OCI-LY1 (cell line): ENCODE measurements around the gene NAT14.

Experiments
- H2AFZ ChIP-seq: fragments of 200-600 bp; sonication (generic), shearing (Covaris generic); 2 replicates; pipeline ENCODE4 v1.6.0; 2014; ENCODE audit warnings: antibody characterized with exemption, mild to moderate bottlenecking, low read length
- H3F3A ChIP-seq: fragments of 200-600 bp; sonication (generic), shearing (Covaris generic); 2 replicates; pipeline ENCODE4 v1.6.0; 2014; ENCODE audit warnings: mild to moderate bottlenecking, antibody characterized with exemption, low read length, moderate library complexity; ENCODE audit not compliant: insufficient read depth
- H3K27ac ChIP-seq: fragments of 200-600 bp; sonication (generic); 2 replicates; pipeline ENCODE4 v1.5.1; 2014; ENCODE audit warnings: low read length, mixed run types, mild to moderate bottlenecking, low read depth; ENCODE audit not compliant: poor library complexity, severe bottlenecking
- H3K27me3 ChIP-seq: fragments of 200-600 bp; sonication (generic); 2 replicates; pipeline ENCODE4 v1.6.0; 2014; ENCODE audit warnings: antibody characterized with exemption, mild to moderate bottlenecking, low read length, moderate library complexity; ENCODE audit not compliant: insufficient read depth
- H3K36me3 ChIP-seq: fragments of 200-600 bp; sonication (generic); 2 replicates; pipeline ENCODE4 v1.6.1; 2014; ENCODE audit warnings: mild to moderate bottlenecking, antibody characterized with exemption, low read length, moderate library complexity, mixed read lengths; ENCODE audit not compliant: insufficient read depth
- H3K4me1 ChIP-seq: fragments of 200-600 bp; sonication (generic); 2 replicates; pipeline ENCODE4 v1.5.1; 2014; ENCODE audit warnings: mild to moderate bottlenecking, low read length, moderate library complexity; ENCODE audit not compliant: insufficient read depth, severe bottlenecking
- H3K4me2 ChIP-seq: fragments of 200-600 bp; sonication (generic), shearing (Covaris generic); 2 replicates; pipeline ENCODE4 v1.6.1; 2014; ENCODE audit warnings: low read length
- H3K4me3 ChIP-seq: fragments of 200-600 bp; sonication (generic); 2 replicates; pipeline ENCODE4 v1.5.1; 2014; ENCODE audit warnings: low read length, low read depth, mild to moderate bottlenecking, mixed read lengths; ENCODE audit not compliant: poor library complexity, severe bottlenecking
- H3K79me2 ChIP-seq: fragments of 200-600 bp; shearing (Covaris generic); 2 replicates; pipeline ENCODE4 v1.6.1; 2016; ENCODE audit warnings: mixed run types, low read length, mixed read lengths; ENCODE audit not compliant: insufficient read depth
- H3K9ac ChIP-seq: fragments of 200-600 bp; sonication (generic), shearing (Covaris generic); 2 replicates; pipeline ENCODE4 v1.6.1; 2014; ENCODE audit warnings: mild to moderate bottlenecking, low read length, mixed read lengths
- H3K9me2 ChIP-seq: fragments of 200-600 bp; sonication (generic), shearing (Covaris generic); 2 replicates; pipeline ENCODE4 v1.6.1; 2014; ENCODE audit warnings: low read depth, mild to moderate bottlenecking, low read length, mixed read lengths
- H3K9me3 ChIP-seq: fragments of 200-600 bp; shearing (Covaris generic); 2 replicates; pipeline ENCODE4 v1.6.1; 2014; ENCODE audit warnings: low read length, mixed read lengths
- H4K20me1 ChIP-seq: fragments of 200-600 bp; sonication (generic), shearing (Covaris generic); 2 replicates; pipeline ENCODE4 v1.6.0; 2016; ENCODE audit warnings: mild to moderate bottlenecking, low read length; ENCODE audit not compliant: insufficient read depth
- CTCF ChIP-seq: fragments of 200-600 bp; sonication (generic), shearing (Covaris generic); IDR thresholded peaks from 2 replicates; pipeline ENCODE4 v1.5.1; 2017; ENCODE audit warnings: mild to moderate bottlenecking, antibody characterized with exemption, low read length, moderate library complexity, mixed read lengths
- EZH2 ChIP-seq: fragments of 200-600 bp; sonication (generic), shearing (Covaris generic); IDR thresholded peaks from 2 replicates; pipeline ENCODE4 v1.8.0; 2017; ENCODE audit warnings: borderline replicate concordance, mixed run types, mild to moderate bottlenecking, antibody characterized with exemption, low read length, moderate library complexity, mixed read lengths

NAT14 gene

DNA sequence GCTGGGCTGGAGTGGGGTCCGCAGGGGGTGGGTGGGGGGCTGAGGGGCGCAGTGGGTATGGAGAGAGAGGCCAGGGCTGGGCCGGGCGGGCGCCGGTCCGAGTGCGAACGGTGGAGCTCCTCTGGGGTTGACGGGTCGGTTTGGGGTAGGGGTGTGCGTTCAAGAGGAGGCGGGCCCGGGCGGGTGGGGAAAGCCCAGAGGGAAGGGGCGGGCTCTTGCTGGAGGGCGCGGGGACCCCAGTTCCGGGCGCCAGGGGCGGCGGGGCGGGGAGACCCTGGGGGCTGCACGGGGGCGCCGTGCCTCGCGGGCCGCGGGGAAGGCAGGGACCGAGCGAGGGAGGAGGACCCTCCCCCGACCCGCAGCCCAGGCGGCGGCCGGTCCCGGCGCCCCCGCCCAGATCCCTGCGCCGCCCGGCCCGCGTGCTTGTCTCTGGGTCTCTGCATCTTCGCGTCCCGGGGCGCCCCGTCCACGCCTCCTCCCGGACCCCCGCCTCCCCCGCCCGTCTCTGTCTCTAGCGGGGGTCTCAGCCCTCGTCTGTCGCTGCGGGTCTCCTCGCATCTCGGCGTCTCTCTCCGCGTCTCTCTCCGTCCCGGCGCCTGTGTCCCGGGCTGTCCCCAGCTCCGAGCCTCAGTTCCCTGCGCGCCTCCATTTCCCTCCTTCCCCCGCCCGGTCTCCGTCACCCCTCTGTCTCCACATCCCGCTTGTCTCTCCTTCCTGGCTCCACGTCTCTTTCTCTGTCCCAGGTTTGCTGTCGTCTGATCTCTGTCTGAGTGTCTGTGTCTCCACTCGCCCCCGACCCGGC is 33.6 kb upstream of the NAT14 start:
- no peak overlapping the region for H3K9ac ChIP-seq
- no peak overlapping the region for H3K27ac ChIP-seq
- no peaks in the 10 kb centered on the region; the same call in 1 of the 2 replicates for H3K27me3 ChIP-seq
- no peaks in the 10 kb centered on the region for H3K9me3 ChIP-seq
- no peaks in the 10 kb centered on the region for H4K20me1 ChIP-seq
- H3K36me3 ChIP-seq: peaks cover 10% of the 10 kb centered on the region
- TF ChIP-seq CTCF (no peak), EZH2 (no peak)
- no peaks in the 10 kb centered on the region for H3K9me2 ChIP-seq
- peaks cover 14% of the 10 kb centered on the region for H3K4me1 ChIP-seq
- H3K79me2 ChIP-seq: no peaks in the 10 kb centered on the region
- H3K4me3 ChIP-seq: peak overlapping the region; percentile 57
- peak overlapping the region; percentile 68 for H3K4me2 ChIP-seq
- H3F3A ChIP-seq: no peaks in the 10 kb centered on the region
- no peak overlapping the region for H2AFZ ChIP-seq

GRCh38 chr19:55451965-55452748 is 32.8 kb upstream of the NAT14 start:
- Histone ChIP-seq H3K36me3 (peaks cover 15% of the 10 kb centered on the region), H3K79me2 (no peaks in the 10 kb centered on the region), H3K9me3 (no peaks in the 10 kb centered on the region), H3K9ac (peak overlapping the region; percentile 29; the same call in 1 of the 2 replicates), H2AFZ (no peak overlapping the region), H3F3A (no peaks in the 10 kb centered on the region), H3K27me3 (no peaks in the 10 kb centered on the region; the same call in 1 of the 2 replicates), H3K9me2 (no peaks in the 10 kb centered on the region), H3K4me2 (peak overlapping the region; percentile 68), H3K27ac (no peak overlapping the region), H3K4me3 (peak overlapping the region; percentile 57), H4K20me1 (no peaks in the 10 kb centered on the region), H3K4me1 (peaks cover 14% of the 10 kb centered on the region)
- TF ChIP-seq EZH2 (no peak), CTCF (no peak)

GRCh38 chr19:55452749-55453346 is 32.1 kb upstream of the NAT14 start:
- Histone ChIP-seq H3K27me3 (no peaks in the 10 kb centered on the region; the same call in 1 of the 2 replicates), H3K9me3 (no peaks in the 10 kb centered on the region), H4K20me1 (no peaks in the 10 kb centered on the region), H3K4me3 (peak overlapping the region; percentile 57), H3K27ac (no peak overlapping the region), H3K9me2 (no peaks in the 10 kb centered on the region), H3K9ac (peak overlapping the region; percentile 29; the same call in 1 of the 2 replicates), H3K4me1 (peaks cover 14% of the 10 kb centered on the region), H3K79me2 (no peaks in the 10 kb centered on the region), H3K4me2 (peak overlapping the region; percentile 68), H2AFZ (no peak overlapping the region), H3K36me3 (peaks cover 15% of the 10 kb centered on the region), H3F3A (no peaks in the 10 kb centered on the region)
- no peak for TF ChIP-seq EZH2
- no peak for TF ChIP-seq CTCF
